HepG2 (cell line): ENCODE results near the gene ARAP1. TPM values are rescaled to one million over a fixed set of nuclear protein-coding genes. Genes with fewer than 3 reads are reported as not detected.
A peak's percentile ranks its signal among the peaks of the same experiment; 100 is the strongest.

ENCODE experiments used
- CBFB ChIP-seq: sonication (generic); formaldehyde crosslinking; IDR thresholded peaks from 2 replicates; pipeline ENCODE4 v1.4.0; 2020; ENCODE audit warnings: missing genetic modification reagents
- GATAD1 ChIP-seq: IDR thresholded peaks from 2 replicates; pipeline ENCODE4 v1.6.1; 2016; ENCODE audit warnings: missing genetic modification reagents, missing compliant biosample characterization
- HMG20A ChIP-seq: IDR thresholded peaks from 2 replicates; pipeline ENCODE4 v1.6.1; 2016; ENCODE audit warnings: borderline replicate concordance
- HOXA7 ChIP-seq: sonication (generic); formaldehyde crosslinking; IDR thresholded peaks from 2 replicates; pipeline ENCODE4 v1.8.1; 2022; ENCODE audit warnings: mild to moderate bottlenecking, missing genetic modification reagents, moderate library complexity
- JUNB ChIP-seq: sonication (generic); formaldehyde crosslinking; IDR thresholded peaks from 2 replicates; pipeline ENCODE4 v1.8.0; 2022; ENCODE audit warnings: missing genetic modification reagents, mild to moderate bottlenecking, borderline replicate concordance
- KDM3A ChIP-seq: IDR thresholded peaks from 2 replicates; pipeline ENCODE4 v1.6.1; 2018; ENCODE audit warnings: low read depth, missing compliant biosample characterization
- PHF5A ChIP-seq: IDR thresholded peaks from one replicate; pipeline ENCODE4 v1.6.1; 2018; ENCODE audit warnings: low read depth, missing genetic modification reagents; ENCODE audit not compliant: unreplicated experiment
- RAD21 ChIP-seq: fragments of 450-650 bp; formaldehyde crosslinking; IDR thresholded peaks from 2 replicates; pipeline ENCODE4 v1.5.0; 2020; ENCODE audit warnings: mild to moderate bottlenecking
- TGIF2 ChIP-seq: IDR thresholded peaks from 2 replicates; pipeline ENCODE4 v1.6.1; 2016; ENCODE audit warnings: control low read depth, missing compliant biosample characterization
- TRIM24 ChIP-seq: sonication (generic); formaldehyde crosslinking; IDR thresholded peaks from 2 replicates; pipeline ENCODE4 v1.8.0; 2022; ENCODE audit warnings: mild to moderate bottlenecking, missing genetic modification reagents
- ZNF431 ChIP-seq: sonication (generic); formaldehyde crosslinking; IDR thresholded peaks from 2 replicates; pipeline ENCODE4 v1.9.0; 2022; ENCODE audit warnings: missing genetic modification reagents, low read depth, mild to moderate bottlenecking, borderline replicate concordance
- ZNF644 ChIP-seq: IDR thresholded peaks from 2 replicates; pipeline ENCODE4 v1.6.1; 2016; ENCODE audit warnings: low read depth
- ZNF672 ChIP-seq: sonication (generic); formaldehyde crosslinking; IDR thresholded peaks from 2 replicates; pipeline ENCODE4 v1.8.1; 2022; ENCODE audit warnings: missing genetic modification reagents
- polyA plus RNA-seq, 8 experiments: library from polyadenylated mRNA; depleted of rRNA in 3 of 8; stranded (reverse) in 7 of 8; unstranded in 1 of 8; fragments of >200 nt; fragmentation: Illumina TruSeq in 4 of 8; extraction: Trizol in 4 of 8; gene quantifications; 2 replicates each; pipeline versions ENCODE4 v1.2.1 to v1.2.3, GENCODE V29; 2011 to 2016; ENCODE audit warnings: low read depth in 4 of 8, missing spikeins in 1 of 8, mixed read lengths in 1 of 8; ENCODE audit not compliant: insufficient read depth in 1 of 8
- total RNA-seq, 5 experiments: library from RNA; depleted of rRNA; stranded (reverse); fragments of >200 nt; fragmentation: Illumina TruSeq; extraction: Trizol; gene quantifications; 2 replicates each; pipeline ENCODE4 v1.2.3, GENCODE V29; 2016; ENCODE audit warnings: low read depth in 1 of 5
- TF ChIP-seq, protein P1 (sequence below): sonication (generic); formaldehyde crosslinking; IDR thresholded peaks from 2 replicates; pipeline ENCODE4 v1.4.0; 2020; ENCODE audit warnings: mild to moderate bottlenecking, missing genetic modification reagents
- TF ChIP-seq, protein P2 (sequence below): IDR thresholded peaks from 2 replicates; pipeline ENCODE4 v1.6.1; 2012; ENCODE audit warnings: inconsistent platforms
- TF ChIP-seq, protein P3 (sequence below): sonication (generic); formaldehyde crosslinking; conservative IDR thresholded peaks from 2 replicates; pipeline ENCODE4 v1.8.1; 2023; ENCODE audit warnings: missing genetic modification reagents
- TF ChIP-seq, protein P4 (sequence below): sonication (generic); formaldehyde crosslinking; IDR thresholded peaks from 2 replicates; pipeline ENCODE4 v1.4.0; 2020; ENCODE audit warnings: missing genetic modification reagents
- TF ChIP-seq, protein P5 (sequence below): IDR thresholded peaks from 2 replicates; pipeline ENCODE4 v1.6.1; 2016; ENCODE audit warnings: missing genetic modification reagents, missing compliant biosample characterization
- TF ChIP-seq, protein P6 (sequence below): sonication (generic); formaldehyde crosslinking; IDR thresholded peaks from 2 replicates; pipeline ENCODE4 v1.4.0; 2020; ENCODE audit warnings: mild to moderate bottlenecking, missing genetic modification reagents
- TF ChIP-seq, protein P7 (sequence below): sonication (generic); formaldehyde crosslinking; IDR thresholded peaks from 2 replicates; pipeline ENCODE4 v1.9.0; 2021; ENCODE audit warnings: missing genetic modification reagents, mild to moderate bottlenecking, borderline replicate concordance
- TF ChIP-seq, protein P8 (sequence below): sonication (generic); formaldehyde crosslinking; IDR thresholded peaks from 2 replicates; pipeline ENCODE4 v1.8.1; 2023; ENCODE audit warnings: mild to moderate bottlenecking, missing genetic modification reagents, borderline replicate concordance

Gene ARAP1
- total and polyA plus RNA-seq, 2 of the 13 experiments (the other 11 are each of a cell fraction or from before 2014, with no cell fraction given): 43.2 to 55.5 TPM

DNA sequence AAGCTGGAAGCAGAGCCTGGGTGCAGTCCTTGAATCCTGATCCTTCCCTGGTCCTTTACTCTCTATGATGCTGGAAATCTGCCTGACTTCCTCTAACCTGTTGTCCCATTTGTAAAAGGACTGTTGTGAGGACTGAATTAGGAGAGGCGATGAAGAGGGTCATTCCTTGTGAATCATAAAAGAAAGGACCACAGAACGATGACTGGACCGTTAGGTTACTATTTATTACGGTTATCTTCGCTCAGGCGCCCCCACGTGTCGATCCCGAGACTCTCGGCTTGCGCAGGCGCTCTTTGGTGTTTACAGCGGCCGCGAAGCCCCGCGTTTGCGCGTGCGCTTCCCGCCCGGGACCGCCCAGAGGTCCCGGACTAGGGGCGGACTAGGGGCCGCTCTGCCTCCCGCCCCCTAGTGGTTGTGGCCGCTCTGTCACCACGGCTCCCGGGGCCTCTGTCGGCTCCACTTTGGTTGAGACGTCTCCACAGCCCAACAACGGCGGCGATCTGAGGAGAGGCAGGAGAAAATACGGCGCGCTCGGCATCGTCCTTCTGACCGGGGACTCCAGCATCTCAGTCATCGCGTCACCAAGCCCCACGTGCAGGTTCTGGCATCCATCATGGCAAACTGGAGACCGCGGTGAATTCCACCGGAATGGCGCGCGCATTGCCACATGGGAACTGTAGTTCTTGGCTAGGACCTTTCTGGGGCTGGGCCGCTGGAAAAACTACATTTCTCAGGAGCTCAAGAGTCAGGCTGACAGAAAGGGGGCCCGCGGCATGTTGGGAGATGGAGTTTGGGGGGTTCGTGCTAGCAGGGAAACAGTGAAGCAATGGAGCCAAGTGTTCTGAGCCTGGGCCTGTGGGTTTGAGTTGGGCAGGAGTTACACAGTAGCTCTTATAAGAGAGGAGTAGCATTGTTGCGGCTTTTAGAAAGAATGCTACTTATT is 41.5 kb upstream of the ARAP1 start, which contains the start of gene STARD10 (continued):
- TF ChIP-seq, protein P1, sequence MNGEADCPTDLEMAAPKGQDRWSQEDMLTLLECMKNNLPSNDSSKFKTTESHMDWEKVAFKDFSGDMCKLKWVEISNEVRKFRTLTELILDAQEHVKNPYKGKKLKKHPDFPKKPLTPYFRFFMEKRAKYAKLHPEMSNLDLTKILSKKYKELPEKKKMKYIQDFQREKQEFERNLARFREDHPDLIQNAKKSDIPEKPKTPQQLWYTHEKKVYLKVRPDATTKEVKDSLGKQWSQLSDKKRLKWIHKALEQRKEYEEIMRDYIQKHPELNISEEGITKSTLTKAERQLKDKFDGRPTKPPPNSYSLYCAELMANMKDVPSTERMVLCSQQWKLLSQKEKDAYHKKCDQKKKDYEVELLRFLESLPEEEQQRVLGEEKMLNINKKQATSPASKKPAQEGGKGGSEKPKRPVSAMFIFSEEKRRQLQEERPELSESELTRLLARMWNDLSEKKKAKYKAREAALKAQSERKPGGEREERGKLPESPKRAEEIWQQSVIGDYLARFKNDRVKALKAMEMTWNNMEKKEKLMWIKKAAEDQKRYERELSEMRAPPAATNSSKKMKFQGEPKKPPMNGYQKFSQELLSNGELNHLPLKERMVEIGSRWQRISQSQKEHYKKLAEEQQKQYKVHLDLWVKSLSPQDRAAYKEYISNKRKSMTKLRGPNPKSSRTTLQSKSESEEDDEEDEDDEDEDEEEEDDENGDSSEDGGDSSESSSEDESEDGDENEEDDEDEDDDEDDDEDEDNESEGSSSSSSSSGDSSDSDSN (CRISPR knock-in tag): peak; percentile 58
- TF ChIP-seq HMG20A (CRISPR knock-in tag): no peak
- no peak for TF ChIP-seq ZNF431
- TF ChIP-seq JUNB (CRISPR knock-in tag): no peak
- TF ChIP-seq ZNF644 (CRISPR knock-in tag): no peak
- no peak for TF ChIP-seq TRIM24 (CRISPR knock-in tag)
- TF ChIP-seq, protein P2, sequence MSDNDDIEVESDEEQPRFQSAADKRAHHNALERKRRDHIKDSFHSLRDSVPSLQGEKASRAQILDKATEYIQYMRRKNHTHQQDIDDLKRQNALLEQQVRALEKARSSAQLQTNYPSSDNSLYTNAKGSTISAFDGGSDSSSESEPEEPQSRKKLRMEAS: peak; percentile 78
- no peak for TF ChIP-seq HOXA7 (CRISPR knock-in tag)
- TF ChIP-seq, protein P3, sequence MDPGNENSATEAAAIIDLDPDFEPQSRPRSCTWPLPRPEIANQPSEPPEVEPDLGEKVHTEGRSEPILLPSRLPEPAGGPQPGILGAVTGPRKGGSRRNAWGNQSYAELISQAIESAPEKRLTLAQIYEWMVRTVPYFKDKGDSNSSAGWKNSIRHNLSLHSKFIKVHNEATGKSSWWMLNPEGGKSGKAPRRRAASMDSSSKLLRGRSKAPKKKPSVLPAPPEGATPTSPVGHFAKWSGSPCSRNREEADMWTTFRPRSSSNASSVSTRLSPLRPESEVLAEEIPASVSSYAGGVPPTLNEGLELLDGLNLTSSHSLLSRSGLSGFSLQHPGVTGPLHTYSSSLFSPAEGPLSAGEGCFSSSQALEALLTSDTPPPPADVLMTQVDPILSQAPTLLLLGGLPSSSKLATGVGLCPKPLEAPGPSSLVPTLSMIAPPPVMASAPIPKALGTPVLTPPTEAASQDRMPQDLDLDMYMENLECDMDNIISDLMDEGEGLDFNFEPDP (CRISPR knock-in tag): 0 out of 2 replicates have a peak, but pooled peaks have one; percentile 67
- peak; percentile 93 for TF ChIP-seq RAD21 (CRISPR knock-in tag)
- TF ChIP-seq, protein P4, sequence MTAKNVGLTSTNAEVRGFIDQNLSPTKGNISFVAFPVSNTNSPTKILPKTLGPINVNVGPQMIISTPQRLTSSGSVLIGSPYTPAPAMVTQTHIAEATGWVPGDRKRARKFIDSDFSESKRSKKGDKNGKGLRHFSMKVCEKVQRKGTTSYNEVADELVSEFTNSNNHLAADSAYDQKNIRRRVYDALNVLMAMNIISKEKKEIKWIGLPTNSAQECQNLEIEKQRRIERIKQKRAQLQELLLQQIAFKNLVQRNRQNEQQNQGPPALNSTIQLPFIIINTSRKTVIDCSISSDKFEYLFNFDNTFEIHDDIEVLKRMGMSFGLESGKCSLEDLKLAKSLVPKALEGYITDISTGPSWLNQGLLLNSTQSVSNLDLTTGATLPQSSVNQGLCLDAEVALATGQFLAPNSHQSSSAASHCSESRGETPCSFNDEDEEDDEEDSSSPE (CRISPR knock-in tag): peak; percentile 34; the same call in 1 of the 2 replicates
- TF ChIP-seq, protein P5, sequence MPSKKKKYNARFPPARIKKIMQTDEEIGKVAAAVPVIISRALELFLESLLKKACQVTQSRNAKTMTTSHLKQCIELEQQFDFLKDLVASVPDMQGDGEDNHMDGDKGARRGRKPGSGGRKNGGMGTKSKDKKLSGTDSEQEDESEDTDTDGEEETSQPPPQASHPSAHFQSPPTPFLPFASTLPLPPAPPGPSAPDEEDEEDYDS (CRISPR knock-in tag): peak; percentile 38; the same call in 1 of the 2 replicates
- TF ChIP-seq, protein P6, sequence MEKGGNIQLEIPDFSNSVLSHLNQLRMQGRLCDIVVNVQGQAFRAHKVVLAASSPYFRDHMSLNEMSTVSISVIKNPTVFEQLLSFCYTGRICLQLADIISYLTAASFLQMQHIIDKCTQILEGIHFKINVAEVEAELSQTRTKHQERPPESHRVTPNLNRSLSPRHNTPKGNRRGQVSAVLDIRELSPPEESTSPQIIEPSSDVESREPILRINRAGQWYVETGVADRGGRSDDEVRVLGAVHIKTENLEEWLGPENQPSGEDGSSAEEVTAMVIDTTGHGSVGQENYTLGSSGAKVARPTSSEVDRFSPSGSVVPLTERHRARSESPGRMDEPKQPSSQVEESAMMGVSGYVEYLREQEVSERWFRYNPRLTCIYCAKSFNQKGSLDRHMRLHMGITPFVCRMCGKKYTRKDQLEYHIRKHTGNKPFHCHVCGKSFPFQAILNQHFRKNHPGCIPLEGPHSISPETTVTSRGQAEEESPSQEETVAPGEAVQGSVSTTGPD (CRISPR knock-in tag): no peak
- TF ChIP-seq, protein P7, sequence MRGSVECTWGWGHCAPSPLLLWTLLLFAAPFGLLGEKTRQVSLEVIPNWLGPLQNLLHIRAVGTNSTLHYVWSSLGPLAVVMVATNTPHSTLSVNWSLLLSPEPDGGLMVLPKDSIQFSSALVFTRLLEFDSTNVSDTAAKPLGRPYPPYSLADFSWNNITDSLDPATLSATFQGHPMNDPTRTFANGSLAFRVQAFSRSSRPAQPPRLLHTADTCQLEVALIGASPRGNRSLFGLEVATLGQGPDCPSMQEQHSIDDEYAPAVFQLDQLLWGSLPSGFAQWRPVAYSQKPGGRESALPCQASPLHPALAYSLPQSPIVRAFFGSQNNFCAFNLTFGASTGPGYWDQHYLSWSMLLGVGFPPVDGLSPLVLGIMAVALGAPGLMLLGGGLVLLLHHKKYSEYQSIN (CRISPR knock-in tag): no peak
- TF ChIP-seq PHF5A (CRISPR knock-in tag): no peak
- TF ChIP-seq, protein P8, sequence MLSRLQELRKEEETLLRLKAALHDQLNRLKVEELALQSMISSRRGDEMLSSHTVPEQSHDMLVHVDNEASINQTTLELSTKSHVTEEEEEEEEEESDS (CRISPR knock-in tag): no peak
- TF ChIP-seq GATAD1 (CRISPR knock-in tag): peak; percentile 87
- no peak for TF ChIP-seq CBFB (CRISPR knock-in tag)
- TF ChIP-seq TGIF2 (CRISPR knock-in tag): 0 out of 2 replicates have a peak, but pooled peaks have one; percentile 46
- no peak for TF ChIP-seq KDM3A (CRISPR knock-in tag)
- no peak for TF ChIP-seq ZNF672 (CRISPR knock-in tag)
